Astrocyte (in vitro differentiated cells and primary cell): ENCODE measurements around the gene INPP4B.

Experiments
- CTCF ChIP-seq: IDR thresholded peaks from 2 replicates; pipeline ENCODE4 v1.5.1; 2011; ENCODE audit warnings: low read depth, mild to moderate bottlenecking, inconsistent platforms, low read length, moderate library complexity; ENCODE audit not compliant: insufficient read depth
- EZH2 ChIP-seq: IDR thresholded peaks from 2 replicates; pipeline ENCODE4 v1.6.1; 2012; ENCODE audit warnings: mild to moderate bottlenecking, low read length, inconsistent platforms; ENCODE audit not compliant: insufficient read depth

DNA sequence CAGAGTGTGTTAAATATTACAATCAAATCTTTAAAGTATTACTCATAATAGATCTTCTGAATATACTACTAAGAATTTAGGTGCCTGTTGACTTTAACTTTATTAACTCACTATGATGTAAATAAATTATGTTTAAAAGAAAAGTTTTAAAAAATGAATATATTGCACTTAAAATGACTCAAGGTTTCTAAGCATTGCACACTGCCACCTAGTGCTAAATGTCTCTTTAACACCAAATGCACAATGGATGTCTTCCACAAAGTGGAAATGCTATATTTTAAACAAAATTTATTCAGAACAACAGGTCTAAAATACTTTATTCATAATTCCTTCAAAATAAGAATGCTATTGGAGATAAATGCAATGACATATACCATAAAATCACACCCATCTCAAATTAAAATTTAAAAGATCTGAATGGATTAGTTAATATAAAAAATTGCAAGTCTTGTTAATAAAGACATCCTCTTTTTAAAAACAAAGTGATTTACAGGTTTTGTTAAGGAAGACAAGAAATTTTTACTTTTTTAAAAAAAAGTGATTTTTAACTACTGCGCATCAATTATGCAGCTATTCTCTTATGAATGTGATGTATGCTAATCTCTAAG, 5.5 kb downstream of the INPP4B start:
- TF ChIP-seq CTCF (peak; percentile 60), EZH2 (no peak)
